Femur (tissue), 1 donor: ENCODE measurements around the gene SPSB4.
"Not testable (repeated sequence)": the region's sequence is repeated elsewhere in the genome, so short reads cannot be mapped to it uniquely, and the experiment has no call there.

Source experiments
- DNase-seq: peaks from one replicate; pipeline ENCODE4 v3.0.0-alpha.2; 2017

SPSB4 gene

DNA sequence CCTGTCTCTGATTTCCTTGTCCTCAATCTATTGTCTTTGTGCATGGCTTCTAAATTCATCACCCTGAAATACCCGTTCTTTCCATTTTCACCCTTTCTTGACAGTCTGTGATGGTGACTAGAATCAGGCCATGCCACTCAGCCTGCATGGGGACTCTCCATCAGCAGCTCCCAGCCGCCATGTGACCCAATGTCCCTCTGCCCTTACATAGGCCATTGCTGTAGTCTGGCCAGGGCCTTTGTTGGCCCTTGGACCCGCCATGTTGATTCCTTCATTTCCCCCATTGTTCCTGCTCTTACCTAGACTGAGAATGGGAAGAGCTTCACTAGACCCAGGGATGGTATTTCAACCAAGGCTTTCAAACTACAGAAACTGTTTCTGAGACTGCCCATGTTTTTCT is 45.8 kb downstream of the SPSB4 start:
- no peak for DNase-seq

DNA sequence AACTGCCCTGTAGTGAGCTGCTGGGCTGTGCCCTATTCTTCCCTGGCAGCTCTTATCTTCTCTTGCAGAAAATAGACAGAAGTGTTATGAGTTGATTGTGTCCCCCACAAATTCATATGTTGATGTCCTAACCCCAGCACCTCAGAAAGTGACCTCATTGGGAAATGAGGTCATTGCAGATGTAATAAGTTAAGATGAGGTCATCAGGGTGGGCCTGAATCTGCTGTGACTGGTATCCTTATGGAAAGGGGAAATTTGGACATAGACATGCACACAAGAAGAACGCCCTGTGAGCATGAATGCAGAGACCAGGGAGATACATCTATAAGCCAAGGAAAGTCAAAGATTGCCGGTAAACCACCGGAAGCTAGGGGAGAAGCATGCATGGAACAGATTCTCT is 49.0 kb downstream of the SPSB4 start:
- peak; percentile 3 for DNase-seq

DNA sequence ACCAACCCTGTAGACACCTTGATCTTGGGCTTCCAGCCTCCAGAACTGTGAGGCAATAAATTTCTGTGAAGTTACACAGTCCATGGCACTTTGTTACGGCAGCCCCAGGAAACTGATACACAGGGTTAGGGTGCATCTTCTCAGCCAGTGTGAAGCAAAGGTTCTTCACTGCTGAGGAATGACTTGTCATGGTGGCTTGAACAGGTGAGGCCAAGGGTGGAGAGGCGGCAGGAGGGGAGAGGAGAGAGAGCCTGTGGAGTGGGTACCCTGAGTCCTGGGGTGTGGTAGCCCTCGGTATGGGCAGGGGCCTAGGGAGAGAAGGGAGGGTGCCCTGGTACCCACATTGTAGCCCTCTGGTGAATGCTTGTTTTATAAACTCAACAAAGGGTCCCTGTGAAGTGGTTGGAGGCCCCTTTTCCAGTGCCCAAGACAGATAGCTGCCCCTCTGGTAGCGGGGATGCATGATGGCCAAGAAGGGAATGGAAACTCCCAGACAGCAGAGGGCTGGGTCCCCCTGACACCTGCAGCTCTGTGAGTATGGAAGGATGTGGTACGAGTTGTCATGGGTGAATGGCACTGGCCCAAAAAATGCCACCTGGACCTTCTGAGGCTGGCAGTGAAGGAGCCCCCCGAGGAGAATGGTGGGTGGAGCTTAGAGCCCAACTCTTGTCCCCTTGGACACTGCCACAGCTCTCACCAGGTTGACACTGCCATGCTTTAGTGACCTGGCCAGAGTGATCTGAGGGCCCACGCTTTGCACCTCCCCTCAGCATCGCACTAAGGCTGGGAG is 49.6 kb downstream of the SPSB4 start:
- DNase-seq = peak; percentile 12

DNA sequence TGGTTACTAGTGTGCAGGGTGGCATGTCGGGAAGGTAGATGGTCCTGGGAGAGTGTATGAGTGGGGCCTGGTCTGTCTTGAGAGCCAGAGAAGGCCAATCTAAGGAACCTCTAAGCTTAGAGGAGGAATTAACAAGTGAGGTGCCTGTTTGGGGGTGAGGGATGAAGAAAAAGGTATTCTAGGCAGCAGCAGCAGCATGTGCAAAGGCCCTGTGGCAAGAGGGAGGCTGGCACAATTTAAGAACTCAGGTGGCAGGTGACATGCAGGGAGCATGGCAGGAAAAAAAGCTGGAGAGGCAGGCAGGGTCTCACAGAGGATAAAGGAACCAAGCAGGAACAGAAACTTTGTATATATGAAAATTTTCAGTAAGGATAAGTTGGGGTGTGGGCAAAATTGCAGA is 51.2 kb downstream of the SPSB4 start:
- DNase-seq = peak; percentile 3

DNA sequence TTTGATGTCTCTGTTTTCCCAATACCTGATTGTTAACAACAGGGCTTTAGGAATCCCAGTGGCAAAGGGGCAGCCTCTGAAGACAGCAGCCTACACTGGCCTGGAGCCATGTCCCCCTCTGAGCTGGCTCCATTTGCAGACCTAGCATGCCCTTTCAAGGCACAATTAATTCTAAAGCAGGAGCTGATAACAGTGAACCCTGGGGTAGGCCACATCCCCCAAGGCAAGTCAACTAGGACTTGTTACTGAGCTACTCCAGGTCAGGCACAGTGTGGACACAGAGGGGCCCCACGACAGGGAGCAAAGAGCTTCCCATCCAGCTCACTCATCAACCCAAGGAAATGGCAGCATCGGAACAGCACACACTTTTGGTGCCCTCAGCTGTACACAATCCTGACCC is 51.9 kb downstream of the SPSB4 start:
- no peak for DNase-seq

- DNase-seq = peak; percentile 17
These were observed 52.4 kb downstream of the SPSB4 start for GRCh38 chr3:141103503-141103902.

GRCh38 chr3:141104151-141104821 is 53.1 kb downstream of the SPSB4 start:
- DNase-seq = peak; percentile 86

- DNase-seq = peak; percentile 85
These were observed 54.9 kb downstream of the SPSB4 start for GRCh38 chr3:141105828-141106628.

- DNase-seq = peak; percentile 5
These were observed 55.7 kb downstream of the SPSB4 start for GRCh38 chr3:141106842-141107241.

- peak; percentile 10 for DNase-seq
These were observed 56.9 kb downstream of the SPSB4 start for GRCh38 chr3:141108039-141108438.

DNA sequence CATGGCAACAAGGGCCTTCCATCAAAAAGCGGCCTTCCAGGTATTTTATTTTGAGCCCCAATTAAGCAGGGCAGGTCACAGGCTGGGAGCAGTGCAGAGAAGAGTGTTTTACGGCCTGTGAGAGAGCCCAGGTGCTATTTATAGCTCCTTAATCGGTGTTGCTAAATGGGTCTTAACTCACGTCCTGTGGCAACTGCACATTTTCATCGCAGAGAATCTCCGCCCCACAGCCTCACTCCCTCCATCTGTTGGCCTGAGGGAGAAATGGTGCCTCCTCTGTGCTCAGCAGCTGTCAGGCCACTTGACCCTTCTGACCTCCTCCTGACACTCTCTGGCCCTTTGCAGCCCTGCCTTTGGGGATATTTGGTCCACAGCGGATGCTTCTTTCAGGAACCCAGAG is 58.6 kb downstream of the SPSB4 start:
- DNase-seq = no peak

DNA sequence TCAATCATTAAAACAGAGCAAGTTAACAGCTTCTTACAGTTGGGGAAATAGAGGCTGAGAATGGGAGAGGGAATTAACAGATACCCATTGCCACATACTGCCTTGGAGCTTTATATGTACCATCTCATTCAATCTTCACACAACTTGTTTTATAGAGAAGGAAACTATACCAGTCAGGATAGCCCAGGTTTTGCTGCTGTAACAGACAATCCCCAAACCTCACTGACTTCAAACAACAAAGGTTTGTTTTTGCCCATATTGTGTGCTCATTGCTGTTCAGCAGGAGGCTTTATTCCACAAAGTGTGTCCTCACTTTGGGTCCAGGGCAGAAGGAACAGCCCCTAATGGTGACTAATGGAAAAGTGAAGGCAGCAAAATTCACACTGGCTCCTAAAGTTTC is 59.2 kb downstream of the SPSB4 start:
- DNase-seq = no peak

- no peak for DNase-seq
These were observed 60.4 kb downstream of the SPSB4 start for GRCh38 chr3:141111364-141112155.

DNA sequence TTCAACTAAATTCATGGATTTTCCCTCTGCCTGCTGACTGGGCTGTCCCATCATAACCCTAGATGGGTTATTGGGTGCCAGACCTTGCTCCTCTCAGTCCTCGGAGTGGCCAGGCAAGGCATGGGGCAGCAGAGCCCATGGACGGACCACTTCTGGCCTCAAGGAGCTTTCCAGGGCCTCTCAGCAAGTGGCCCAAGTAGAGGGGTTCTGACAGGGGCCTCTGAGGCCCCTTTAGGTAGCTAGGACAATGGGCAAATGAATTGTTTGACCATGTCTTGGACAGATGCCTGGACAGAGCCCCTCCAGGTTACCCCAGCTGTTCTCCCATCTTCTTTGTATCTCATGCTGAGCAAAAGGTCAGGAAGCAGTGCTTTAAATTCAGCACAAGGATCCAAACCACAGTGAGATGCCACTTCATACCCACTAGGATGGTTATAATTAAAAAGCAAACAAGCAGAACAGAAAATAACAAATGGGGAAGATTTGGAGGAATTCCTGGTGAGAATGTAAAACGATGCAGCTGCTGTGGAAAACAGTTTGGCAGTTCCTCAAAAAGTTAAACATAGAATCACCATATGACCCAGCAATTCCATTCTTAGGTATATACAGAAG is 61.6 kb downstream of the SPSB4 start:
- no peak for DNase-seq

- not testable (repeated sequence) for DNase-seq
These were observed 62.5 kb downstream of the SPSB4 start for GRCh38 chr3:141113680-141114079.

DNA sequence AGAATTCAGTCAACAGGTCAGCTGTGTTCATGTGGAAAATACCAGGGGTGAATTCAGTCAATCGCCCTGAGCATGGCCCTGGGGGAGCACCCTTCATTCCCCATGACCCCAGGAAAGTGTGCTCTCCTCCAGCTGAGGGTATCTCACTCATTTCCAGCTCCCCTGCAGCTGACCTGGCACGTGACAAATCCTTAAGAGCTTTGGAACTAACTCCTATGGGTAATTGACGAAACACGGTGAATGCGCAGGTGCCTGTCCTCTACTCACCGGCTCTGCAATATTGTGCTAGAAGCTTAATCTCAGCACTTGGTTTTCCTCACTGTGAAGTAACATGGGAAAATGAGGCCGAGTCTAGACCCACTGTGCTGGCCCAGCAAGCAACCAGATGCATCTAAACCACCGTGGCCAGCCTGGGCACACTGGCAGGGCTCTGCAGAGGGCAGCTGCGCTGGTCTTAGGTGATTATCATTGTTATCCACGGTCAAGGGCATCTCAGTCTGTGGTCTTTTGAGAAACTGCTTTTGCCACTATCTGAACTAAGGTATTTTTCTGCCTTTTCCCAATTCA is 63.1 kb downstream of the SPSB4 start:
- no peak for DNase-seq

- DNase-seq = no peak
These were observed 63.8 kb downstream of the SPSB4 start for GRCh38 chr3:141114816-141115460.

DNA sequence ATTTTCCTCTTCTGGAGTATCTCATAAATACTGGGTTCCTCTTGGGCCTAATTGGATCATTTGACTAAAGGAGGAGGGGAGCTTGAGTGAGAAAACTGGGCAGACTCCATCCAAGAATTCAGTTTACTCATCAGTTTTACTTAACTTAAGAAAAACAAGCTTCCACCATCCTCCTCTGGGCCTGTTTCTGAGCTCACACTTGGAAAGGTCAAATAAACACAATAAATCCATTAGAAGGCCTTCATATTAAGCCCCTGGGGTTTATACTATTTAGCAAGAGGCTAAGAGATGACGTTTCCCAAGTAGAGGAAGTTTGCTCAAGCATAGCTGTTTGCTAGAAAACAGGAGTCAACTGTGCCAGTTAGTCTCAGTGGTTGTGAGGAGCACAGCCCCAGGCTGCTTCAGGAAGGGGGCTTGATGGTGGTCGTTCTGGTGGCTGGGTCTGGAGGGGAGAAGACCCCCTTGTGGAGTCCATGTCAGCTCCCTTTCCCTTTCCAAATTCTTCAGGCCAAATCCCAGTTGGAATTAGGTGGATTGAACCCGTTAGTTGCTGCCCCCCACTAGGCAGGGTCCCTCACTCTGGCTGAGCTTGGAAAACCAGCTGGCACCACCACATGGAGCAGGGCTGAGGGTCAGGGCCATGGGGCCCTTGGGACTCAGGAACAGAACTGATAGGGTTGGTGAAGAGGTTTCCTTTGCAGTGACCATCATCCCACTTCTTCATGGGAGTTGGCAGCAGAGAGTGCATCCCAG is 64.8 kb downstream of the SPSB4 start:
- peak; percentile 67 for DNase-seq

DNA sequence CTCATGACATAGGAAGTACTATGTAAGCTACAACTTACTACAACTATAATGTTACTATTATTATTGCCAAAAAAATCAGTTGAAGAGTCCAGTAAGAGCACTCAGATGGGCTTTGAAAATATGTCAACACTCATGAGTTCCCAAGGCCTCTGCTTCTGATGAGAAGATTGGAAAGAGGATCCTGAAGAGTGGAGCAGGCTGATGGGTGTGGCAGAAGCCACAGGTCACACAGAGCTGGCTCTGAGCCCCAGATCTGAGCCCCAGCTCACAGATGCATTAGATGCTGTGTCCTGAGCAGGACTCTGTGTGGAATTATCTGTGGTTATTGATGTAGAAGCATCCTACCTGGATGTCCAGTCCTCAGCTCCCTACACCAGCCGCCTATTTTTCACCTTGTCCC is 65.6 kb downstream of the SPSB4 start:
- DNase-seq = peak; percentile 55

- DNase-seq = not testable (repeated sequence)
These were observed 66.8 kb downstream of the SPSB4 start for GRCh38 chr3:141117982-141118381.
